ENCODE results near the gene MALT1.

The MALT1 gene

GRCh38 chr18:58653814-58654509 lies 17.3 kb upstream of the MALT1 start:
- DNase-seq = no peak

DNA sequence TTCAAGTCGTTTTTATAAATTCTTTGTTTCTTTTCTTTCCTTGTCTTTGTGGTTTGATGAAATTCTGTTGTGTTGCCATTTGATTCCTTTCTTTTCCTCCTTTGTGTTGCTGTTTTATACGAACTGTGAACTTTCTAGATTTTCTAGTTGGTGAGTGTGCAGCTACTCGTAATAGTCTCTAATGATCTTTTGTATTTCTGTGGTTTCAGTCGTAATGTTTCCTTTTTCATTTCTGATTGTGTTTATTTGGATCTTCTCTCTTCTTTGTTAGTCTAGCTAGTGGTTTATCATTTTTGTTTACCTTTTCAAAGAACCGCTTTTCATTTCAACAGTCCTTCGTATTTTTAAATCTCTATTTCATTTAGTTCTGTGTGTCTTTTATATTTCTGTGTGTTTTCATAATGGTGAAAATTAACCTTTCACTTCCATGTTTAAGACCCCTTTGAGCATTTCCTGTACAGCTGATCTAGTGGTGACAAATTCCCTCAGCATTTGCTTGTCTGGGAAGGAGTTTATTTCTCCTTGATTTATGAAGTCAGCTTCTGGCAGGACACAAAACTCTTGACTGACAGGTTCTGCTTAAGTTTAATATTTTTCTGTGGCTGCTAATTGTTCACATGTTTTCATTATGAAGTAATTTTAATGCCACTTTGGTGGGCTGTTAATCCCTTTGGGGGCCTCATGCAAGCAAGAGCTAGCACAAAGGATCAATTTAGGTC lies 16.2 kb upstream of the MALT1 start:
- no peak for DNase-seq

GRCh38 chr18:58657081-58657480 lies 14.2 kb upstream of the MALT1 start:
- no peak for DNase-seq

GRCh38 chr18:58657494-58657893 lies 13.8 kb upstream of the MALT1 start:
- no peak for DNase-seq

DNA sequence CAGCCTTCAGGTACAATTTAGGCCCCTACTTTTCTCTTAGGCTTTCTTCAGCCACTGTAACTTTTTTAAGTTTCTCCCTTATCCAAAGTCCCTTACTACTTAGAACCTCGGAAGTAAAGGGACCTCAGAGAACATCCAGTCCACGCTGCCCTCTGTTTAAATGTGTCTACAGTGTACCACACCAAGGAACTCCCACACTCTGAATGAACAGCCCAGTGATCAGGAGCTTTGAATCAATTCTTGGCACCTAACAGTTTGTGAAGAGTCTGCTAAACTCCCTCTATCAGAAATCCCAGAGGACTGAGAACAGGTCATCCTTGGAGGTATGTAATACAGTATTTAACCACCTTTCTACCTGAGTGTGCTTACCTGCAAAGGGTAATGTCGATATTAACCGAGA lies 11.6 kb upstream of the MALT1 start:
- DNase-seq = no peak

GRCh38 chr18:58660915-58661314 lies 10.3 kb upstream of the MALT1 start:
- DNase-seq = no peak

DNA sequence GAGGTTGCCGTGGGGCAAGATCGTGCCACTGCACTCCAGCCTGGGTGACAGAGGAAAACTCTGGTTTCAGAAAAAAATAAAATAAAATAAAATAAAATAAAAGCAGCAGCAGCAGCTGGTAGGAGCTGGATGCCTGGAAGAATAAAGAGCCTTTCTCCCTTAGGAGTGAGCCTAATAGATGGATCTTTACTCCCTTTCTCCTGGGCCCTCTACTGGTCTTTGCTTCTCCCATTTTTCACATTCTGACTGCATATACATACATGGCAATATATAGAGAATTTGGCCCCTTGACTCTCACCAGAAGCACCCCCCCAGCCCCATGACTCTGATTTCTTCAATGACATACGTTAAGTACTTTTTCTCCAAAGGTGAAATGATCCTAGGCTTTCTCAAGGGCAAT lies 9.8 kb upstream of the MALT1 start:
- no peak for DNase-seq

- no peak for DNase-seq
Observed at GRCh38 chr18:58662118-58662517, 9.1 kb upstream of the MALT1 start.

- DNase-seq = no peak
Observed at GRCh38 chr18:58666176-58666575, 5.1 kb upstream of the MALT1 start.

- DNase-seq = no peak
Observed at GRCh38 chr18:58668211-58668610, 3.1 kb upstream of the MALT1 start.

- DNase-seq = peak; percentile 18
Observed at GRCh38 chr18:58668897-58669296, 2.4 kb upstream of the MALT1 start.

- DNase-seq = peak; percentile 76
Observed at GRCh38 chr18:58669731-58670378, 1.4 kb upstream of the MALT1 start.

DNA sequence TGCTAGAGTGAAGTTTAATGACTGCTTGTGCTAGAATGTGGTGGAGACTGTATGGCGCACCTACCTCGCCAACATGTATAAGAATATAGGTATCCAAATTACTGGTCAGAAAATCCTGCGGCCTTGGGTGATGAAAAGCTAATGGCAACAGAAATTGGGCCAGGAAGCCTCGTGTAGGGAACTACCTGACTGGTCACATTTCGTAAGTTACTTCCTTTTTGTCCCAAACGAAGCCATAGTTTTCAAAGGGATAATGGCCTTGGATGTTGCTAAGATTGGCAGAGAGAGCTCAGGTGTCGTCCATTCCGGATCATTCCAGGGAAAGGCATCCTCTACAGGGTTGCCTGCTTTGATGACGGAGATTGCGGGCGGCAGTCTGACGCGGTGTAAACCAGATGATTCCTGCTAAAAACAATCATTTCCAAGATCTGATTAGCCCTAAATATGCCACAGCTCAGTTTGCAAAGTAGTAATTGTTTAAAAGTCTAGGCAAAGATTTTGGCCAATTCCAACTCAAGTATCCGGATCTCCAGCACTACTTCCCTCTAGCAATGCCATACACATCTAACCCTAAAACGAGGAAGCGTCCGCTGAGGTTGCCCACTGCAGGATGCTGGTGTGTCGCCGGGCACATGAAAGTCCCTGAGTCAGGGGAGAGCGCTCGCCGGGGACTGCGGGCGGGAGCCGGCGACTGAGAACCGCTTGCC lies 708 bp upstream of the MALT1 start:
- DNase-seq = peak; percentile 66

- peak; percentile 67 for DNase-seq
Observed at GRCh38 chr18:58671632-58672564, 633 bp downstream of the MALT1 start.

- no peak for DNase-seq
Observed at GRCh38 chr18:58674159-58674558, 2.9 kb downstream of the MALT1 start.

GRCh38 chr18:58674863-58675472 lies 3.7 kb downstream of the MALT1 start:
- no peak for DNase-seq

DNA sequence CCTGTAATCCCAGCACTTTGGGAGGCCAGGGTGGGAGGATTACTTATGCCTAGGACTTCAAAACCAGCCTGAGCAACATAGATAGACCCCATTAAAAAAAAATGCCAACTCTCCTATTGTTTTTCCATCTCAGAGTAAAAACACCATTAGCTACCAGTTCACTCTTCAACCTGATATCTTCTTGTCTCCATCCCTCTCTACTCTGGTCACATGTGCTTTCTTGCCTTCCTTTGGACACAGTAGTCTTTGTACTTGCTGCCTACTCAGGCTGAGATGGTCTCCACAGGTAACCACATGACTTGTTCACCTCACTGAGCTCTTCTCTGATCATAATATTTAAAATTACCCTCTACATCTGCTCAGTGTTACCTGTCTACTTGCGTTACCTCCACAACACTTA lies 5.0 kb downstream of the MALT1 start:
- DNase-seq = no peak

DNA sequence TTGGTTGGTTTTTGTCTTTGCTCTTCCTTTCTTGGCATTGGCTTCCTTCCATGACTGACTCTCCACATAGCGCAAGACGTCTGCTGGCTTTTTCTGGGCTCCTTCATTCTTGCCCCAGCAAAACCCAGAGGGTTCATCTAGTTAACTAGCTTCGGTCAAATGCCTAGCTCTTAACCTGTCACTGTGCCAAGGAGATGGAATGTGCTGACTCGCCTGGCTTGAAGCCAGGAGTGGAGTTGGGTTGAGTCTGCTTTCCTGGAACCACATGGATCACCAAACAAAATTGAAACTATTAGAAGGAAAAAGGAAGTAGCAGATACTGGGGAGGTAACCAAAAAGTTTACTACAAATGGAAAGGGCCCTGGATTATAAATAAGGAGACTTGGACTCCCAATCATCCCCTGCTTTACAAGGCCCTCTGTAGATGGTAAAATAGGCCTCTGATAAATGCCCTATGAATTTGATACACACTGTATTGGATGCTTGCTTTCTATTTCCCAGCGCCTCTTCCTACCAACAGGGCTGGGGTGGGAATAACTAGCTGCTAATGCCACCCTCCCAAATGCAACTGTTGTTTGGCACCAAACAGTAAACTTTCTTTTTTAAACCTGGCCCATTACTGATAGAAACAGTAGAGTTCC lies 11.3 kb downstream of the MALT1 start:
- DNase-seq = peak; percentile 36

GRCh38 chr18:58687871-58688308 lies 16.6 kb downstream of the MALT1 start:
- no peak for DNase-seq

DNA sequence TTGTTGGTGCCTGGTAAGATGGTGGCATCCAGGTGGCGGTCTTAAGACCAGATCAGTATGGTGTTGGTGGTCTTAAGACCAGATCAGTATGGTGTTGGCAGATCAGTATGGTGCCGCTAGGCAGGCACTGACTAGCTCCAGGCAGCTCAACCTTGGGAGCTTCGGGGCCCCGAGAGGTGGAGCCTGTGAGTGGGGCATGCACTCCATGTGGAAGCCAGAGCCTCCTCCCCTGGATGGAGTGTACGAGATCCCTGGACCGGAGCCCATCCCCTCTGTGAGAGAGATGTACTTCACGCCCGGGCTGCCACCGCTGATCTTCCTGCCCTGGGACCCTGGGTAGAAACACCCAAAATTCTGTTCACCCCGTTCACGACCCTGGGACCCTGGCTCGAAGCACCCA lies 19.0 kb downstream of the MALT1 start:
- no peak for DNase-seq

DNA sequence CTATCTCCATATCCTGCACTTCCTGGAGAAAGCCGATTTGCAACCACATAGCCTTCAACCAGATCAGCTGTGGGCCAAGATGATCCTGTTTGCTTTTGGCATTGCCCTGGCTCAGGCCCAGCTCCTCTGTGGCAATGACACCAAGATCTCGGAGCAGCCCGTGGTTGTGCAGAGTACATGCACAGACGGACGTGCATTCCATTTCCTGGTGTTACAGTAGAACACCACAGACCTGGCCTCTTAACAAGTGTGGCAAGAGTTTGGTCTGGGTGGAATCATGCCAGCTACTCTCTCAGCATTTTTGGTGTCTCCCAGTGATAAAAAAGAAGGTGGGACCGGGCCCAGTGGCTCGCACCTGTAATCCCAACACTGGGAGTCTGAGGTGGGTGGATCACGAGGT lies 20.0 kb downstream of the MALT1 start:
- DNase-seq = no peak
